Gastroesophageal sphincter (tissue), 3 donors: ENCODE measurements around the gene CSF1.

Experiments used
- CTCF ChIP-seq, 4 experiments: fragments of 200-600 bp in 2 of 4; fragments of 450-650 bp in 2 of 4; sonication (generic) in 1 of 4; IDR thresholded peaks; one replicate each; pipeline ENCODE4 v1.5.1; 2017 to 2019; ENCODE audit warnings: antibody characterized with exemption in 4 of 4, mild to moderate bottlenecking in 2 of 4, moderate library complexity in 2 of 4
- EP300 ChIP-seq: sonication (generic); formaldehyde crosslinking; IDR thresholded peaks from one replicate; pipeline ENCODE4 v1.6.1; 2017; ENCODE audit warnings: antibody characterized with exemption, mild to moderate bottlenecking

DNA sequence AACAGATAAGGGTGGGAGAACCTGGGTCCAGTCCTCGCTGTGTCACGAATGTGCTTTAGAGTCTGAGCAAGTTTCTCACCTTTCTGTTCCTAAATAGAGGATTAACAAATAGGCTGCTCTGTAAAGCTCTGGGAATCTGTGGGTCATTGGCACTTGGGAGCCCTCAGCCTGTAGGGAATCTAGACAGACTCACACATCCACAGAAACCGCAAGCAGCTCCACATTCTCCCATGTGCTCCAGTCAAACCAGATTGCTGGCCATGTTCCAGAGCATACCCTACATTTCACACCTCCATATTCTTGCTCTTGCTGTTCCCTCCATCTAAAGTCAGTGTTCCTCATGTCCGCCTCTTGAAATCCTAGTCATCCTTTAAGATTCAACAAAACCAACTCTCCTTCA, 66.1 kb downstream of the CSF1 start:
- TF ChIP-seq CTCF (IDR thresholded peaks at IDR 0.05) (no peak), EP300 (no peak)
